NCI-H2081 (cell line): ENCODE results near the gene PTAFR.
A peak's percentile ranks its signal among the peaks of the same experiment; 100 is the strongest.
"Not testable (repeated sequence)": the region's sequence is repeated elsewhere in the genome, so short reads cannot be mapped to it uniquely, and the experiment has no call there.

Experiments
- DNase-seq, 2 experiments: peaks; one replicate each; lab custom pipeline; 2025; lab: John Stamatoyannopoulos, UW

Gene PTAFR

GRCh38 chr1:28144203-28145135 is 32.0 kb downstream of the PTAFR start:
- DNase-seq, result no peak

GRCh38 chr1:28143496-28144202 is 32.8 kb downstream of the PTAFR start:
- no peak for DNase-seq

DNA sequence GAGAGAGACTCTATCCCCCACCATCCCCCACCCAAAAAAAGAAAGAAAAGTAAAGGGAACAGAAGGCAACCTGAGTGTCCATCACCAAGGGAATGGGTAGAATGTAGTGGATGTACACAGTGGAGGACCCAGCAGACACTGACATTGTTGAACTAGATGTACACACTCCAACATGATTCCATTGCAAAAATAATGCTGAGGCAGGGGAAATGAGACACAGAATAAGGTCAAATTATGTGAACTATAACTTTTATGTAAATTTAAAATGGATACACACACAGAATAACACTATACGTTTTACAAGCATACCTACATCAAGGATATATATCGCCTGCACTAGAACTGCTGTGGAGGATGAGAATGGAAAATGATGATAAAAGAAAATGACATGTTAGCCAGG is 34.8 kb downstream of the PTAFR start:
- DNase-seq, result no peak

GRCh38 chr1:28139866-28140265 is 36.6 kb downstream of the PTAFR start:
- not testable (repeated sequence) for DNase-seq

DNA sequence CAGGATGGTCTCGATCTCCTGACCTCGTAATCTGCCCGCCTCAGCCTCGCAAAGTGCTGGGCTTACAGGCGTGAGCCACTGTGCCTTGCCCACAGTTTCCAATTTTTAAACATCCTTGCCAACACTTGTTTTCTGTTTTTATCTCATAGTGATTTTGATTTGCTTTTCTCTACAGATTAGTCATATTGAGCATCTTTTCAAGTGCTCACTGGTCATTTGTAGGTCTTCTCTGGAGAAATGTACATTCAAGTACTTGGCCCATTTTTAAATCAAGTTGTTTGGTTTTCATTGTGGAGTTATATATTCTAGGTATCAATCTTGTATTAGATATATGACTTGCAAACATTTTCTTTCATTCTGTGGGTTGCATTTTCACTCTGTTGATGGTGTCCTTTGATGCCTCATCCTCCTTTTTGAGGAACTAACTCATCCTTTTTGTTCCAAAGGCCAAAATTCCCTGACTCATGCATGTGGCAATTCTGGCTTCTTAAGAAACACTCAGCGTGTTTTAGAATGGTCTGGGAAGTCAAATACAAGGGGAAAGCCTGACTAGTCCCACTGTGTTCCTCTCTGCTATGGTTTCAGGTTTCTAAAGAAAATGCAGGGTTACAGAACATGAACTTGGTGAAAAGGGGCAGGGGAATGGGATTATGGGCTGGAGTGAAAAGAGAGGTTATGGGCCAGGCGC is 37.3 kb downstream of the PTAFR start:
- DNase-seq, result peak in 1 of 2 experiments; percentile 61

DNA sequence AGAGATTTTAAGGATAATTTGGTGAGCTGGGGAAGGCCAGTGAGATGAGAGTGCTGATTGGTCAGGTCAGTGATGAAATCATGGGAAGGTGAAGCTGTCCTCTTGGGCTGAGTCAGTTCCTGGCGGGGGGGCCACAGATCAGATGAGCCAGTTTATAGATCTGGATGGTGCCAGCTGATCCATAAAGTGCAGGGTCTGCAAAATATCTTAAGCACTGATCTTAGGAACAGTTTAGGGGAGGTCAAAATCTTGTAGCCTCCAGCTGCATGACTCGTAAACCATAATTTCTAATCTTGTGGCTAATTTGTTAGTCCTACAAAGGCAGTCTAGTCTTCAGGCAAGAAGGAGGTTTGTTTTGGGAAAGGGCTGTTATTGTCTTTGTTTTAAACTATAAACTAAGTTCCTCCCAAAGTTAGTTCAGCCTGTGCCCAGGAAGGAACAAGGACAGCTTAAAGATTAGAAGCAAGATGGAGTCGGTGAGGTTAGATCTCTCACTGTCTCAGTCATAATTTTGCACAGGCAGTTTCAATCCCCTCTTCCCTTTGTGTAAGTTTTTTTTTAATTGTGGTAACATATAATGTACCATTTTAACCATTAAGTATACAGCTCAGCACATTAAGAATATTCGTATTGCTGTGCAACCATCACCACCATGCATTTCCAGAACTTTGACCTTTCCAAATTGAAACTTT is 39.4 kb downstream of the PTAFR start:
- no peak for DNase-seq

DNA sequence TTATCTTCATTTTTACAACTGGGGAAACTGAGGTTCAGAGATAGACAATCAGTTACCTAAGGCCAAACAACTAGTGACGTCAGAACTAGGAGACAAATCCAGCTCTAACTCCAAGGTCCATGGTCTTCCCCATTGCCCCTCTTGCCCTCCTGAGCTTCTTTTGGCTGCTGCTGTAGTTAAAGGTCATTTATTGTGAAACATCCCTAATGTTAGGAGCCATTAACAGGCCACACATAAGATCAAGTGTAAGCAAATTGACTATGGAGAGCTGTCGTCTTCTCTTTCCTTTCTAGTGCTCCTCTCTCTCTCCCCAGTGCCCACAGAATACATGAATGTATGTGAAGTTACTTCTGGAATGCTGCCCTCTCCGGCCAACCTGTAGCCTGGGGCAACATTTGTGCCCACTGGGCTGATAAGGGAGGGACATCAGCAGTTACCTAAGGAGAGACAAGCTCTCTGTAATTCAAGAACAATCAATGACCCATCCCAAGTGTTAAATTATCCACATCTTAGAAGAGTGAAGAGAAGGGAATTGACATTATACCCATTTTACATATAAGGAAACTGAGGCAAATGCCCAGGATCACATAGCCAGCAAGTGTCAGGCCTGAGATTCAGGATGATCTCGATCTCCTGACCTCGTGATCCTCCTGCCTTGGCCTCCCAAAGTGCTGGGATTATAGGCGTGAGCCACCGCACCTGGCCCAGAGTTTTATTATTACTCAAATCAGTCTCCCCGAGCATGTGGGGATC is 40.1 kb downstream of the PTAFR start:
- no peak for DNase-seq

DNA sequence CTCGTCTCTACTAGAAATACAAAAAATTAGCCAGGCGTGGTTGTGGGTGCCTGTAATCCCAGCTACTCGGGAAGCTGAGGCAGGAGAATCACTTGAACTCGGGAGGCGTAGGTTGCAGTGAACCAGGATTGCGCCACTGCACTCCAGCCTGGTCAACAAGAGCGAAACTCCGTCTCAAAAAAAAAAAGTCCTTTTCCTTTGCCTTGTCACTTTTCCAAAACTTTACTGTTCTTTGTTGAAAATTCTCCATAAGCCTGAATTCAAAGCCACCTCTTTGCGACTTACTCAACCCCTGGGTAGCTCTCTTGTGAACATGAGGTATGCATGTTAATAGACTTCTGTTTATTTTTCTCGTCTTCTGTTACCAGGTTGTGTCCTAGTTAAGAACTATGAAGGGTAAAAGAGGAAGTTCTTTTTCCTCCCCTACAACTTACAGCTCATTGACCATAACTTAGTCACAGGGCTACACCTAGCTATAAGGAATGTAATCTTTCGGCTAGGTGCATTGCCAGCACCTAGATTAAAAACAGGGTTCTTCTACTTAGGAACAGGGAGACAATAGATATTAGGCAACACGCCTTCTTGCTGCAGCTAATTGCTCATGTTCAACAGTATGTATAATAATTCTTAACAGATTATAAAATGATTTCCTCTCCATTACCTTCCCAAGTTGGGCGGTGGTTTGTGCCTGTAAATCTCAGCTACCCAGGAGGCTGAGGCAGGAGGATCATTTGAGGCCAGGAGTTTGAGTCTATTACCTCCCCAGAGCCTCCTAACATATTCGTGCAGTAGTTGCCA is 40.9 kb downstream of the PTAFR start:
- no peak for DNase-seq

GRCh38 chr1:28134651-28135207 is 41.8 kb downstream of the PTAFR start:
- DNase-seq, result no peak

DNA sequence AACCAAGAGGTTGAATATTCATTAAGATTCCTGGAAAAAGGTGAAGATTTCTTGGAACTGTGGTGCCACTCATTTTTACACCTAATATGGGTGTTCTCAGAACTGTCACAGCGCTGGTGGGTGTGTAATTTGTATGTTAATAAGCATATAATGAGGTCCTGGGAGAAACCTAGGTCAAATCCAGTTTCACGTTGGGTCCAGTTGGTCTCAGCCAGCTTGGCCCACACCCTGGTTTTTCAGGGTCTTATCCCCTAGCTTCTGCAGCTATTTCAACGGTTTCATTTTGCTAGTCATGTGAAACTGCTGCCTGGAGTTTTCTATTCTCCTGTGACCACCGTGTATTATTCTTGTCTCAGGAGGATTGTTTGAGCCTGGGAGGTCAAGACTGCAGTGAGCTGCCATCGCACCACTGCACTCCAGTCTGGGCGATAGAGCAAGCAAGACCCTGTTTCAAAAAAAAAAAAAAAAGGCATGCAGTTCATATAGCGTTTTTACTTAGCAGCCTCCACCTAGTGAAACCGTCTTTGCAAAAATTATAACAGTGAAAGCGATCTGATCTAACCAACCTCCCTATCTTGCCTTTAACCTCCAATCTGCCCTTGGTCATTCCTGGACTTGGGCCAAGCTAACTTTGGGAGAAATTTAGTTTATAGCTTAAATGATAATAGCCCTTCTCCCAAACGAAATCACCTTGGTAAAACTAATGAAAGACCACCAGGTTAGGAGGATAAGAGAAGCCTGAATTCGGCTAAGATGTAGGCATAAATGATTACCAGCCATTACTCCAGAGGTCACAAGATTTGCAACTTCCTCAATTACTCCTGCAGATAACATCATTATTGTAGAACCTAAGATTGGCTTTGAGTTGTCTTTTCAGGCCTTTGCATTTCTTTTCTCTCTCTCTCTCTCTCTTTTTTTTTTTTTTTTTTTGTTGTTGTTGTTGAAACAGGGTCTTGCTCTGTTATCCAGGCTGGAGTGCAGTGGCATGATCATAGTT is 44.0 kb downstream of the PTAFR start:
- DNase-seq, result no peak

GRCh38 chr1:28130901-28131300 is 45.6 kb downstream of the PTAFR start:
- DNase-seq, result no peak

DNA sequence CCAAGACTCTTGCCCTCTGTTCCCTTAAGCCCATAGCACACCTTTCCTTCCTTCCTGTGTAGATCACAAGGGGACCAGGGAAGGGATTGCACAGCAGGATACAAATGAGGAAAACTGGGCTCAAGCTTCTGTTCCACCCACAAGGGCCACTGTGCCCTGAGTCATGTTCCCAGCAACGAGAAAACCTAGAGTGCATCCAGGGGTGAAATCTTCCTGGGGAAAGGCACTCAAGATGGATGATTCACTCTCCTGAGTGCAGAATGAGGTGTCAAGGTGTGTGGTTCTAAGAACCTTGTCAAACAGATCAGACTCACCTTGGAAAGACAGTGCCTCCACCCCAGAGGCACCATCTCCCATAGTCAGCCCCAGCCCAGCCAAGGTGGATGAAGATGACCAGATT is 47.3 kb downstream of the PTAFR start:
- no peak for DNase-seq

DNA sequence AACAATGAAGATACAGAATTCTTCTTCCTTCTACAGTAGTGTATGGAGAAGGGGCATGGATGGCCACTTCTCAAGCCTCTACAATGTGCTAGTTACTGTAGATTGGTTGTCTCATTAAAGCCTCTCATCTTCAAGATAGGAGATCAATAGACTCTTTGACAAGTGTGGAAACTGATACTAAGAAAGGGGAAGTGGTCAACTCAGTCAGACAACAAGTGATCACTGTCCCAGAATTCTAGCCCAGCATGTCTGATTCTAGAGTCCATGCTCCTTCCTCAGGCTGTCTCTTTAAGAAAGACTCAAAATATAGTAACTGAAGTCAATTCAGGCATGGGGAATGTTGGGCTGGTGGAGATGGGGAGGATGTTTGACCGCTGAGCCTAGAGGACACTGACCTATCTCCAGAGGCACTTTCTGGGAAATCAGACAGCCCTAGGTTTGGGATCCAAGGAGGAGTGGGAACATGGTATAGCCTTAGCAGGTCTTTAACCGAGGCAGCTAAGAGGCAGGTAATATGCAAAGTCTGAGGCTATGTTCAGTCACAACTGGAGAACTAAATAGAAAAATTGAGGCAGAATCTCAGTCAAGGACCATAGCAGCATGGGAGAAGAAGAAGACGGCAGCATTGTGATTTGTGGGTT is 48.8 kb downstream of the PTAFR start:
- DNase-seq, result no peak

DNA sequence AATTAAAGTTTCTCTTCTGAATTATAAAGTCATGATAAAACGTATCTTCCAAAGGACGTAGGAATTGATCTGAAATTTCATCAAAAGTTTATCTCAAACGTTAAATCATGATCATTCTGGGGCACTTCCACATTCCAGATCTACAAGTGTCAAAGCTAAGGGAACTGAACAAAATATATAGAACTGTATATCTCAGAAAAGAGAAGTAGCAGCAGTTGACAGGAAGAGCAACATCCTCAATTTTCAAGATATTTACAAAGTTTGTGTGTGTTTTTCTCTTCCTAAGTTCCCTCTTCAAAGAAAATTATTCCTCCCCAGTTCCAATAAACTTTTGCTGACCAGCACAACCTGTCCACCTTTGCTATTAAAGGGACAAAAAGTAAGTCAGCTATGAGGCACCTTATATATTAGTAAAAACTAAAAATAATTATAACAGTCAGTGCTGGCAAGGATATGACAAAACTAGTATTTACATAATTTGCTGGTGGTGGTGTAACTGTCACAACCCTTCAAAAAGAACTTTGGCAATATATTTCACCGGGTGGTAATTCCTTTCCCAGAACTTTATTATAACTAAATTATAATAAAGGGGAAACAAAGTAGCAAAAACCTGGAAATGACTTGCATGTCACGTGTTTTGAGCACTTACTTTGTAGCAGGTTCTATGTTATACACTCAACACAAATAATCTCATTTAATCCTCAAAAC is 49.6 kb downstream of the PTAFR start:
- DNase-seq, result no peak

DNA sequence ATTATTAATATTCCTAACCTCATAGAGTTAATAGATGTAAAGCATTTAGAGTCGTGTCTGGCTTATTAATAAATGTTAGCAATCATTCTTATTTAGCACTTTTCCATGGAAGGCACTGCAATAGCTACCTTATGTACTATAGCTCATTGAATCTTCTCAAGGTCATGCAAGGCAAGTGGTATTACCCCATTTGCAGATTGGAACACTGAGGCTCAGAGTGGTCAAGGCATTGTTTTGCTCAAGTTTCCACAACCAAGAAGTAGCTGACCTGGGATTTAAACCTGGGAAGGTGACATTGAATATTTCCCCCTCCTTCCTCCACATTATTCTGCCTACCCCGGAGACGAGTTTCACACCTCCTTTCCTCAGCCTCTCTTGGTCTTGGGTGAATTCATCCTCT is 50.3 kb downstream of the PTAFR start:
- DNase-seq, result no peak

GRCh38 chr1:28123461-28123961 is 53.0 kb downstream of the PTAFR start:
- DNase-seq, result no peak

DNA sequence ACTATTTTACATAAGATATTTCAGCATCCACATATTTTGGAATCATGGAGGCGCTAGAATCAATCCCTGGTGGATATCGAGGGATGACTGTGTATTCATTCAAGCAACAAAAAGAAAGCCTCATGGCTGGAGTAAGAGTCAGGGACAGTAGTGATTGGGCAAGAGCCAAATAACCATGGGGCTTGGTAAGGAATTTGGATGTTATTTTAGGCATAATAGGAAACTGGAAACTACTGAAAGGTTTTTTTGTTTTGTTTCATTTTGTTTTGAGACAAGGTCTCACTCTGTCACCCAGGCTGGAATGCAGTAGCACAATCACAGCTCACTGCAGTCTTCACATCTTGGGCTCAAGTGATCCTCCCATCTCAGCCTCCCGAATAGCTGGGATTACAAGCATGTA is 54.3 kb downstream of the PTAFR start:
- no peak for DNase-seq

- no peak for DNase-seq
These were observed 56.9 kb downstream of the PTAFR start for GRCh38 chr1:28119556-28119955.
